Hypothalamus (tissue), 51 donors: ENCODE measurements around the gene MEGF11.

ENCODE experiments used
- DNase-seq, 51 donors: peaks; one replicate each; lab custom pipeline; 2025; lab: John Stamatoyannopoulos, UW

Gene MEGF11

DNA sequence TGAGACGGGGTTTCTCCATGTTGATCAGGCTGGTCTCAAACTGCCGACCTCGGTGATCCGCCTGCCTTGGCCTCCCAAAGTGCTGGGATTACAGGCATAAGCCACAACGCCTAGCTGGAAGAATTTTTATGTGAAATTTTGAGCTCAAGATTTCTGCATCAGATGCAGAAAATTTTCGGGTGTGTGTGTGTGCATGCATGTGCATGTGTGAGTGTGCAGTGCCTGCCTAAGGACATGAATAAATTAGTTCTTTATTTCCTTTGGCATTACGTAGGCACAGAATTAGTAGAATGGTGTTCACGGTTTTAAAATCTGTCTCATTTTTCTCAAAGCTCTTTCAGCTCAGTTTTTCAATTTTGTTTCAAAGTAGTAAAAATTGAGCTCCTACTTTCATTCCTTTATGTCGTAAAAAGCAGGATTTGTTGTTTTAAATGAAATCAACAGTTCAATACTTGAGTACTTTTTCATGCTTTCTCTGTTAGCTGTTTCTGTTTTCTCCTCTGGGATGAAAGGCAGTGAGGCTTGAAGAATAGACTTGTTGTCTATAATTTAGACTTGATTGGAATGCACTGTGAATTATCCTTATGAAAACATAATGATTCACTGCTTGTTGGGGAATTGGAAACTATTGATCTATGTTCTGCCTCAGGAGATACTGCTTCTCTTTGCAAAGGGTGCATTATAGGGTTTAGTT lies 407.6 kb downstream of the MEGF11 start:
- DNase-seq = no peak
